Measurements from ENCODE around the gene DGCR8. TPM values are rescaled to one million over a fixed set of nuclear protein-coding genes. Genes with fewer than 3 reads are reported as not detected.

DGCR8 gene
- total RNA-seq, 2 experiments from 2014 or later, result 29.8 to 36.5 TPM

DNA sequence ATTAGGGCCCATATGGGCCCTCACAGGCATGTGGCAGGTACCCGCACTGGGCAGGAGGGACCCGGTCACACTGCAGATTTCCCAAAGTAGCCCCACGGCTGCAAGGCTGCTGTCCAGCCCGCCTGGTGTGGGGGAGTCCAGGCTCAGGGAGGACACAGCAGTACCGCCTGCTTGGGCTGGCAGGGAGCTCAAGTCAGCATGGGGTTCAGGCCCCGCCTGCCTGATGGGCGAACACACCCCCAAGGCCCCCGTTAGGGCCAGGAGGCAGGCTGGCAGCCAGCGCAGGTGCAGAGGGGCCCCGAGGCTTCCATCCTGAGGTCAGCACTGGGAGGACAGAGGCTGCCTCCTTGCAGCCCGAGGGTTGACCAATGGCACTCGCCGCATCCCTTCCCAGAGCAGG, 57.1 kb downstream of the DGCR8 start:
- Mint-ChIP-seq H3K4me3 (no peak overlapping the region), H3K36me3 (ENCODE audit: low read depth) (no peaks in the 10 kb centered on the region), H3K27me3 (ENCODE audit: low read depth) (no peaks in the 10 kb centered on the region), H3K9me3 (no peaks in the 10 kb centered on the region), H3K27ac (no peak overlapping the region), H3K4me1 (ENCODE audit: low read depth) (peaks cover 18% of the 10 kb centered on the region)
- intact Hi-C loops (cut with micrococcal nuclease), result no loop called here
- DNase-seq, result no peak
- CTCF ChIA-PET, result no interaction called here

DNA sequence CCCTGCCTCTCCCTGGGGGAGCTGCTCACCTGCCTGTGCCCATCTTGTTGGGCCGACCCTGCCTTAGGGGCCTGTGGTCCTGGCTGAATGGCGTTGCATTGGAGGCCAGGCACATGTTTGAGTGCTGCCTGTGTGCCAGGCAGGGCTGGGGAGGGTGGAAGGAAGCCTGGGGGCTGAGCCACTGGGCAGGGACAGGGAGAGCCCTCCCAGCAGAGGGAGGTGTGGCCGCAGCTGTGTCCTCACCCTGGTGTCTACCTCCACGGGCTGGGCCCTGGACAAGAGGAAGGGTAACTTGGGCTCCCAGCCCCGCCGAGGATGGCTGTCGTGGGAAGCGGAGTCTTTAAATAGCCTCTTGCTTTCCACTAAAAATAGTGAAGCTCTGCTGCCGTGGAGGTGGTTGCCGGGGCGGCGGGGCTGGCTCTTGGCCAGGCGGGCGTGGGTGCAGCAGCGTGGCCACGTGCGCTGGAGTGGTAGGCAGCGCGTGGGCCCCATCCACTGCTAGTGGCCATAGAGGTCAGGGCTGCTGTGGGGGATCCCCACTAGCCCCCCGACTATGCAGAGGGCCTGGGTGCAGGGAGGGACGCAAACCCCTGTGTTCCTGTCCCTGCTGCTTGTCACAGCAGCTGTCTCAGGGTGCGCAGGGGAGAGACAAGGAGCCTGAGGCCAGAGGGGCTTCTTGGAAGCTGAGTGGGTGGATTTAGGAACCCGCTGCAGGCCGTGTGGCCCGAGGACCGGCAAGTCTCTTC, 57.8 kb downstream of the DGCR8 start:
- DNase-seq, result no peak
- H3K27me3 Mint-ChIP-seq (ENCODE audit: low read depth), result no peaks in the 10 kb centered on the region
- H3K4me3 Mint-ChIP-seq, result no peak overlapping the region
- no peaks in the 10 kb centered on the region for H3K36me3 Mint-ChIP-seq (ENCODE audit: low read depth)
- intact Hi-C loops (cut with micrococcal nuclease), result no loop called here
- CTCF ChIA-PET, result no interaction called here
- no peaks in the 10 kb centered on the region for H3K9me3 Mint-ChIP-seq
- H3K4me1 Mint-ChIP-seq (ENCODE audit: low read depth), result peaks cover 17% of the 10 kb centered on the region
- no peak overlapping the region for H3K27ac Mint-ChIP-seq

DNA sequence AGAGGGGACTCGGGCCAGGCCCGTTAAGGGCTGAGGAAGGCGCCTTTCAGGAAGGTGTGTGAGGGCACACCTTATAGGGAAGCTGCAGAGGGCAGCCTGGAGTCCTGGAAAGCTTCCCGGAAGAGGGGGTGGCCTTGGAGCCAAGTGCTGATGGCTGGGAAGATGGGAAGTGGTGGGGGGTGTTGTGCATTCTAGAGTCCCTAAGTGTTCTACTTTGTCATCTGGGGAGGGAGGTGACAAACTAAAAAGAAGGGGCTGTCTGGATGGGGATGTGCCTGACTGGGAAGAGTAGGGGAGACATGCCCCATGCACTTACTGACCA, 58.3 kb downstream of the DGCR8 start:
- DNase-seq, result no peak
- intact Hi-C loops (cut with micrococcal nuclease), result no loop called here

DNA sequence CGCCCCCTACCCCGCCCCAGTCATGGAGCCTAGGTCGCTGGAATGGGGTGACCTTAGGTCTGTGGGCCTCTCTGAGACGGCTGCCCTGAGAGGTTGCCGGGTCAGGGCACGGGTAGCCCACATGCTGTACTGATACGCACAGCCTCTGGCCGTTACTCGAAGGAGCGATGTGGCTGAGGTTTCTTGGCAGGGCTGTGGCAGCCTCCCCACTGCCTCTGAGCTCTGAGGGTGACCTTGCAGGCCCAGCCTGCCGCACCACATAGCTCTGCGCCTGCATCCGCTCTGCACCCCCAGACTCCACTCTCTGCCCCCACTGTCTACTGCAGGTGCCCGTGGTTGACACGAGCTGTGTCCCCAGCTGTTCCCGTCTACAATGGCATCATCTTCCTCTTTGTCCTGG, 58.8 kb downstream of the DGCR8 start:
- CTCF ChIA-PET, result interaction anchor here (0.7 kb wide), 1 partner anchor 18 kb away, joined by 3 read pairs; no protein-coding TSS in a partner anchor
- H3K9me3 Mint-ChIP-seq, result no peaks in the 10 kb centered on the region
- no peak overlapping the region for H3K27ac Mint-ChIP-seq
- peaks cover 8% of the 10 kb centered on the region for H3K4me1 Mint-ChIP-seq (ENCODE audit: low read depth)
- no peak for DNase-seq
- no peak overlapping the region for H3K4me3 Mint-ChIP-seq
- no peaks in the 10 kb centered on the region for H3K36me3 Mint-ChIP-seq (ENCODE audit: low read depth)
- intact Hi-C loops (cut with micrococcal nuclease), result no loop called here
- H3K27me3 Mint-ChIP-seq (ENCODE audit: low read depth), result no peaks in the 10 kb centered on the region

More for the DNA sequence above, 58.3 kb downstream of the DGCR8 start:
- CTCF ChIA-PET, result no interaction called here
- Mint-ChIP-seq H3K4me1 (ENCODE audit: low read depth) (peaks cover 12% of the 10 kb centered on the region), H3K27ac (no peak overlapping the region), H3K9me3 (no peaks in the 10 kb centered on the region), H3K36me3 (ENCODE audit: low read depth) (no peaks in the 10 kb centered on the region), H3K4me3 (no peak overlapping the region), H3K27me3 (ENCODE audit: low read depth) (no peaks in the 10 kb centered on the region)

DNA sequence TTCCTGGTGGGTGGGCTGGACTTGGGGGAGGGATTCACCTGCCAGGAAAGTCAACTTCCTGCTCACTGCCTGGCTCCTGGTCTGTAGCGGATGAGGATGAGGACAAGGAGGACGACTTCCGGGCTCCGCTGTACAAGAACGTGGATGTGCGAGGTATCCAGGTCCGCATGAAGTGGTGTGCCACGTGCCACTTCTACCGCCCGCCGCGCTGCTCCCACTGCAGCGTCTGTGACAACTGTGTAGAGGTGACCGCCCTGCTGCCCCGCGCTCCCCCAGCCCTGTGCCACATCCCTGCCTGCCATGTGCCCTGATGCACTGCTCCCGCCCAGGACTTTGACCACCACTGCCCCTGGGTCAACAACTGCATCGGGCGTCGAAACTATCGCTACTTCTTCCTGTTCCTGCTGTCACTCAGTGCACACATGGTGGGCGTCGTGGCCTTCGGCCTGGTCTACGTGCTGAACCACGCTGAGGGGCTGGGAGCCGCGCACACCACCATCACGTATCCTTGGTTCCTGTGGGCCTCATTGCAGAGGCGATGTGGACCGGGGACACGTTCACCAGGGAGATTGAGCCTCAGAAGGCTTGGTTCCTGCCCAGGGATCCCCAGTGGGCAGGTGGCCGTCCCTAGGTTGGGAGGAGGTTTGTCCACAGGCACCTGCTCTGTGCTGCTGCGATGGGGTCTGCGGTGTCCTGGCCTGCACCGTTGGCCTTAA, 59.5 kb downstream of the DGCR8 start:
- CTCF ChIA-PET, result interaction anchor here (0.7 kb wide), 1 partner anchor 17 kb away, joined by 3 read pairs; no protein-coding TSS in a partner anchor
- H3K27ac Mint-ChIP-seq, result no peak overlapping the region
- no peak overlapping the region for H3K4me3 Mint-ChIP-seq
- no peaks in the 10 kb centered on the region for H3K9me3 Mint-ChIP-seq
- H3K27me3 Mint-ChIP-seq (ENCODE audit: low read depth), result no peaks in the 10 kb centered on the region
- peaks cover 7% of the 10 kb centered on the region for H3K4me1 Mint-ChIP-seq (ENCODE audit: low read depth)
- DNase-seq, result no peak
- H3K36me3 Mint-ChIP-seq (ENCODE audit: low read depth), result no peaks in the 10 kb centered on the region
- intact Hi-C loops (cut with micrococcal nuclease), result no loop called here

DNA sequence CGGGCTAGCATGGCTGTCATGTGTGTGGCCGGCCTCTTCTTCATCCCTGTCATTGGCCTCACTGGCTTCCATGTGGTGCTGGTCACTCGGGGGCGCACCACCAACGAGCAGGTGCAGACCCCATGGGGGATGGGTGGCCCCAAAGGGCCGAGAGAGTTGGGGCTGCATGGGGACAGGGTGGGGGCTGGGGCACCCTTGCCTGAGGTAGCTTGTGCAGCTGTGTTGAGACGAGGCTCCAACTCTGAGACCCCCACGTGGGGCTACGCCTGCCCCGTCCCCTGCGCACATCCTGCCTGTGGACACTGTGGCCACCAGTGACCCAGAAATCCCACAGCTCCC, 60.0 kb downstream of the DGCR8 start:
- Mint-ChIP-seq H3K27me3 (ENCODE audit: low read depth) (no peaks in the 10 kb centered on the region), H3K9me3 (no peaks in the 10 kb centered on the region), H3K4me3 (no peak overlapping the region), H3K27ac (no peak overlapping the region), H3K36me3 (ENCODE audit: low read depth) (no peaks in the 10 kb centered on the region), H3K4me1 (ENCODE audit: low read depth) (peaks cover 7% of the 10 kb centered on the region)
- no peak for DNase-seq
- intact Hi-C loops (cut with micrococcal nuclease), result no loop called here
- CTCF ChIA-PET, result no interaction called here

DNA sequence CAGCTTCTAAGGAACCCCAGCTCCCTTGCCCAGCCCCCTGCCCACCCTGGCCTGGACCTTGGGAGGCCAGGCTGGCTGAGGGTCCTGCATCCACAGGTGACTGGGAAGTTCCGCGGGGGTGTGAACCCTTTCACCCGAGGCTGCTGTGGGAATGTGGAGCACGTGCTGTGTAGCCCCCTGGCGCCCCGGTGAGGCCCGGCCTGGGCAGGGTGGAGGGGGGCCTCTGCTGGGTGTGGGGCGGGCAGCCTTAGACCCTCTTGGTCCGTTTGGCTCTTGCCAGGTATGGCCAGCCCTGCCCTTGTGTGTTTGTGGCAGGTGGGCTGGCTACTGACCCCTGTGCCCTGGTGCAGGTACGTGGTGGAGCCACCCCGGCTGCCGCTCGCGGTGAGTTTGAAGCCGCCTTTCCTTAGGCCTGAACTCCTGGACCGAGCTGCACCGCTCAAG, 60.5 kb downstream of the DGCR8 start:
- DNase-seq, result no peak
- intact Hi-C loops (cut with micrococcal nuclease), result no loop called here
- H3K27me3 Mint-ChIP-seq (ENCODE audit: low read depth), result no peaks in the 10 kb centered on the region
- CTCF ChIA-PET, result no interaction called here
- peaks cover 7% of the 10 kb centered on the region for H3K4me1 Mint-ChIP-seq (ENCODE audit: low read depth)
- no peaks in the 10 kb centered on the region for H3K9me3 Mint-ChIP-seq
- no peak overlapping the region for H3K4me3 Mint-ChIP-seq
- no peaks in the 10 kb centered on the region for H3K36me3 Mint-ChIP-seq (ENCODE audit: low read depth)
- H3K27ac Mint-ChIP-seq, result no peak overlapping the region

DNA sequence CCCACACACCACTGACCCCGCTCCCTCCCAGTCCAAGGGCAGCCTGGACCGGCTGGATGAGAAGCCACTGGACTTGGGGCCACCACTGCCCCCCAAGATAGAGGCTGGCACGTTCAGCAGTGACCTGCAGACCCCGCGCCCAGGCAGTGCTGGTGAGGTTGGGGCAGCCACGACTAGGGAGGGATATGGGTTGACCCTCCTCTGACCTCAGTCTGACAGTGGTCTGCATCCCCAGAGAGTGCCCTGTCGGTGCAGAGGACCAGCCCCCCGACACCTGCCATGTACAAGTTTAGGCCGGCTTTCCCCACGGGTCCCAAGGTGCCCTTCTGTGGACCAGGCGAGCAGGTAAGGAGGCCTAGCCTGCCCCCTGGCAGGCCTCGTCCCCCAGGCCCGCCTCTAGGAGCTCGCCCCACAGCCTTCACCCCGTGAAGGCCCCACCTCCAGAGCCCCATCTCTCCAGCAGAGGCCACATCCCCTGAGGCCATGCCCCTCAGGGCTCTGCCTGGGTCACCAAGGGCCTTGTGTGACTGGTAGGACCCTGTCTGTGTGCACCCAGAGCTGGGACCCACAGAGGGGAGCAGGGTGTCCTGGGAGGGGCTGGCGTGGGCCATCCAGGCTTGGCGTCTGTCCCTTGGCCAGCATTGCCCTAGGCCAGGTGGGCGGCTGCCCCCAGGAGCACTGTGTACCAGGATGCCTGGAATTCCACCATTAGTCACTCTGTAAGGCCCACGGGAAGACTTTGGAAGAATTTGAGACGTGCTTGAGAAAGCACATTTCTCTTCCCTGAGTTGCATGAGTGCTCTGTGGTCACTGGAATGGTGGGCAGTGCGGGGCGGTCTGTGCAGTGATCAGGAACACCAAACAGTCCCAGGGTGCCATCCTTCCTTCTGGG, 61.4 kb downstream of the DGCR8 start:
- no peaks in the 10 kb centered on the region for H3K36me3 Mint-ChIP-seq (ENCODE audit: low read depth)
- no peak overlapping the region for H3K4me3 Mint-ChIP-seq
- H3K27ac Mint-ChIP-seq, result no peak overlapping the region
- H3K27me3 Mint-ChIP-seq (ENCODE audit: low read depth), result no peaks in the 10 kb centered on the region
- H3K9me3 Mint-ChIP-seq, result no peaks in the 10 kb centered on the region
- intact Hi-C loops (cut with micrococcal nuclease), result no loop called here
- no peak for DNase-seq
- CTCF ChIA-PET, result no interaction called here
- peaks cover 4% of the 10 kb centered on the region for H3K4me1 Mint-ChIP-seq (ENCODE audit: low read depth)

DNA sequence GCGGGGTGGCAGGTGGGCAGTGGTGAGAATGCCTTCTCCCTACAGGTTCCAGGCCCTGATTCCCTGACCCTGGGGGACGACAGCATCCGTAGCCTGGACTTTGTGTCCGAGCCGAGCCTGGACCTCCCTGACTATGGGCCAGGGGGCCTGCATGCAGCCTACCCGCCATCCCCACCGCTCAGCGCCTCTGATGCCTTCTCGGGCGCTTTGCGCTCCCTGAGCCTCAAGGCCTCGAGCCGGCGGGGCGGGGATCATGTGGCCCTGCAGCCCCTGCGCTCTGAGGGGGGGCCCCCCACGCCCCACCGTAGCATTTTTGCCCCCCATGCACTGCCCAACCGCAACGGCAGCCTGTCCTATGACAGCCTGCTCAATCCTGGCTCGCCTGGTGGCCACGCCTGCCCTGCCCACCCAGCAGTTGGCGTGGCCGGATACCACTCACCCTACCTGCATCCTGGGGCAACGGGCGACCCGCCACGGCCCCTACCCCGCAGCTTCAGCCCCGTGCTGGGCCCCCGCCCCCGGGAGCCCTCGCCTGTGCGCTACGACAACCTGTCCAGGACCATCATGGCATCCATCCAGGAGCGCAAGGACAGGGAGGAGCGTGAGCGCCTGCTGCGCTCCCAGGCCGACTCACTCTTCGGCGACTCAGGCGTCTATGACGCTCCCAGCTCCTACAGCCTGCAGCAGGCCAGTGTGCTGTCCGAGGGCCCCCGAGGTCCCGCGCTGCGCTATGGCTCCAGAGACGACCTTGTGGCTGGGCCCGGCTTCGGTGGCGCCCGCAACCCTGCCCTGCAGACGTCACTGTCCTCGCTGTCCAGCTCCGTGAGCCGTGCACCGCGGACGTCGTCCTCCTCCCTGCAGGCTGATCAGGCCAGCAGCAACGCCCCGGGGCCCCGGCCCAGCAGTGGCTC, 62.9 kb downstream of the DGCR8 start:
- H3K9me3 Mint-ChIP-seq, result no peaks in the 10 kb centered on the region
- no peak overlapping the region for H3K4me3 Mint-ChIP-seq
- no peaks in the 10 kb centered on the region for H3K36me3 Mint-ChIP-seq (ENCODE audit: low read depth)
- DNase-seq, result no peak
- H3K27me3 Mint-ChIP-seq (ENCODE audit: low read depth), result no peaks in the 10 kb centered on the region
- CTCF ChIA-PET, result interaction anchor here (0.6 kb wide), 1 partner anchor 42 kb away, joined by 3 read pairs; no protein-coding TSS in a partner anchor
- H3K27ac Mint-ChIP-seq, result no peak overlapping the region
- peaks cover 2% of the 10 kb centered on the region for H3K4me1 Mint-ChIP-seq (ENCODE audit: low read depth)
- intact Hi-C loops (cut with micrococcal nuclease), result no loop called here

DNA sequence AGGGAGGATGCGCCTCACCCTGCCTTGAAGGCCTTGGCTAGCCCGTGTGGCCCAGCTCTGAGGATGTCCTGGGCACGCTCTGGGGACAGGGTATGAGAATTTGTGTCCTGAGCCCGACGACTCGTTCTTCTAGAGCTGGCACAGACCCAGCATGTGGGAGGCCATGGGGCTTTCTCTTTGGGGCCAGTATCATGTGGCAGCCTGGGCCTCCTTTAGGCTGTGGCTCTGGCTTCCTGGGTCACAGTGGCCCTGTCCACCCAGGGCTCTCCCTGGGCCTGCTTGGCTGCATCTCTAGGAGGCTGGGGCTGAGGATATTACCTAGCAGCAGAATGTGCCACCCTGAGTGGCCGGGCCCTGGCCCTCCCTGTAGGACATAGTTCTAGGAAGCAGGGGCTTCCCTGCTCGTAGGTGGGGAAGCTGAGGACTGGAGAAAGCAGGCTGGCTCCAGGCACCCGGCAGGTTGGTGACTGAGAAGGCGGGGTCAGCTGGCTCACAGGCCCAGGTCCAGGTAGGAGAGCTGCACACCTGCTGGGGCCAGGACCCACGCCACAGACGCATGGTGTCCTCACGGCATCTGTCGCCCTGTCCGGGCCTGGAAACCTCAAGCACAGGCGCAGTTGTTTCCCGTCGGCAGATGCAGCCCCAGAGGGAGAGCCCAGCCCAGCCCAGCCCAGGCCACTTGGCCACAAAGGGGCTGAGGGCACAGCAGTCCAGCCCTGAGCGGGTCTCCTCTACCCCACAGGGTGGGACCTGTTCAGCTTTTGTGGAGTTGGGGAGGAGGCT, 64.0 kb downstream of the DGCR8 start:
- intact Hi-C loops (cut with micrococcal nuclease), result no loop called here
- no peaks in the 10 kb centered on the region for H3K9me3 Mint-ChIP-seq
- CTCF ChIA-PET, result no interaction called here
- H3K27me3 Mint-ChIP-seq (ENCODE audit: low read depth), result no peaks in the 10 kb centered on the region
- no peaks in the 10 kb centered on the region for H3K4me1 Mint-ChIP-seq (ENCODE audit: low read depth)
- DNase-seq, result no peak
- no peaks in the 10 kb centered on the region for H3K36me3 Mint-ChIP-seq (ENCODE audit: low read depth)
- H3K27ac Mint-ChIP-seq, result no peak overlapping the region
- no peak overlapping the region for H3K4me3 Mint-ChIP-seq

DNA sequence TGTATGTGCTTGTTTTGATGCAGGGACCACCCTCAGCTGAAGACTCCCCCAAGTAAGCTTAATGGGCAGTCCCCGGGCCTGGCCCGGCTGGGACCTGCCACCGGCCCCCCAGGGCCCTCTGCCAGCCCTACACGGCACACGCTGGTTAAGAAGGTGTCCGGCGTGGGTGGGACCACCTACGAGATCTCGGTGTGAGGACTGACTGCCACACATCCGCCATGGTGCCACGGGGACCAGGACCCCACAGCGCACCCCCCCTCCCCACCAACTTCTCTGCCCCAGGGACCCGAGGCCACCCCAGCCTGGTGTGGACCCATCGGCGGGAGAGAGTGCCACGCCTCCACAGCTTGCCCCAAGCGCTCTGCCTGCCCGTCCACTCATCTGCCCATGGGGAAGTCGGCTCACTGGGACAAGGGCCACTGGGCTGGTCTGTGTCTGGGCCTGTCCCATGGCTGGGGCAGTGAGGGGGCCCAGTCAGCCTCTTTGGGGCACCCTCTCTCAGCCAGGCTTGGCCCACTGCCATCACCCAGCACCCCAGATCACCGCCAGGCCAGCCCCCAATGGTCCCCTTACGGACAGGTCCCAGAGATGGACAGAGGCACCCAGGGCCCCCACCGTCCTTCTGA, 65.3 kb downstream of the DGCR8 start:
- CTCF ChIA-PET, result no interaction called here
- Mint-ChIP-seq H3K9me3 (no peaks in the 10 kb centered on the region), H3K36me3 (ENCODE audit: low read depth) (no peaks in the 10 kb centered on the region), H3K27ac (no peak overlapping the region), H3K27me3 (ENCODE audit: low read depth) (no peaks in the 10 kb centered on the region), H3K4me3 (no peak overlapping the region), H3K4me1 (ENCODE audit: low read depth) (no peaks in the 10 kb centered on the region)
- DNase-seq, result no peak
- intact Hi-C loops (cut with micrococcal nuclease), result no loop called here
